Stimulated activated CD8-positive, alpha-beta memory T cell treated with anti-CD3 and anti-CD28 coated beads, Interleukin-7, amount 100 ng/mL, for 24 hours (primary cell): ENCODE data around the gene ADGRB2.
"Not testable (repeated sequence)": the region's sequence is repeated elsewhere in the genome, so short reads cannot be mapped to it uniquely, and the experiment has no call there.

Source experiments
- DNase-seq: peaks from one replicate; pipeline ENCODE4 v3.0.0-alpha.2; 2020; ENCODE audit warnings: low read depth

ADGRB2 gene

DNA sequence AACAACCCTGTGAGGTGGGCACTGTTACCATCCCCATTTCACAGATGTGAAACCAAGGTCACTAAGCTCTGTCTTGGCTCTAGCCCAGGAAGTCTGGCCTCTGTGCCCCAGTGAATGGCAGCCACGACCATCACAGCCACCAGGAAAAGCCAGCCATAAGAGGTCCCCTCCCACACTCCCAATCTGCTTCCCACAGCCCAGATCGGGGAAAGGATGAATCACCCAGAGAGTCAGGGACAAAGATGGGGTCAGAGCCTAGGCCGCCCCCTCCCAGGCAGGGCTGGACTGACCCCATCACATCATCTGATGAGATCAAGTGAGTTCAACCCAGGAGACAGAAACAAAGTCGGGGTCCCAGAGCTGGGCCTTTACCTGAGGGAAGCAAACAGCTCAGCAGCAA is 37.4 kb downstream of the ADGRB2 start:
- DNase-seq = no peak

DNA sequence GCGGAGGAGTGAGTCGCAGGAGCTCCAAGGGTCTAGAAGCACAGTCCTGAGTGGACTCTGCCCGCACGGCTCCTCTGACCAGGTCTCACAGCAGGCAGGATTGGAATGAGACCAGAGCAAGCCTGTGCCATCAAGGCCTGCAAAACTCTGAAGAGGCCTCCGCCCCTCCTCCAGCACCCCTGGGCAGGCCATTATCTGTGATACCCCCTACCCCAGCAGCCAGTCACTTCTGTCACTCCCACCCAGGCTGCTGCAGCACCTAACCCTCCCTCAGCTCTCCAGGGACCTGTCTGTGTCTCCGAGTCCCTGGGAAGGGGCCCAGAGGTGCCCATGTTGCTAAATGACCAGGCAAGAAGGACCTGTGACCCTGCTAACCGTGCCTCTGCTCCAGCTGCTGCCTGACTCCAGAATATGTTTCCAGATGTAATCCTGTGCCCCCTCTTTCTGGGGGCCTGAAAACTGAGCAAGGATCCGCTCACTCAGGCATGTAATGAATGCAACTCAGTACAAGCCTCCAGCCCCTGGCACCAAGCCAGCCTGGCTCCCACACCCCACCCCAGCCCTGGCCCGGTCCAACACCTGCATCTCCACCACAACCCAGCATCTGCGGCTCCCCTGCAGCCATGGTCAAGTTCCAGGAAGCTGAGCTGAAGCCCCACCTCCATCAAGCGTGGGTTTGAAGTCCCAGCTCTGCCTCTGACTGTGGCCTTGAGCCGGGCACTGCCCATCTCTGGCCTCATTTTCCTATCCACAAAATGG is 38.2 kb downstream of the ADGRB2 start:
- DNase-seq = no peak

- no peak for DNase-seq
Measured at GRCh38 chr1:31725134-31725533, 39.0 kb downstream of the ADGRB2 start.

- DNase-seq = no peak
Measured at GRCh38 chr1:31723828-31724359, 40.2 kb downstream of the ADGRB2 start.

DNA sequence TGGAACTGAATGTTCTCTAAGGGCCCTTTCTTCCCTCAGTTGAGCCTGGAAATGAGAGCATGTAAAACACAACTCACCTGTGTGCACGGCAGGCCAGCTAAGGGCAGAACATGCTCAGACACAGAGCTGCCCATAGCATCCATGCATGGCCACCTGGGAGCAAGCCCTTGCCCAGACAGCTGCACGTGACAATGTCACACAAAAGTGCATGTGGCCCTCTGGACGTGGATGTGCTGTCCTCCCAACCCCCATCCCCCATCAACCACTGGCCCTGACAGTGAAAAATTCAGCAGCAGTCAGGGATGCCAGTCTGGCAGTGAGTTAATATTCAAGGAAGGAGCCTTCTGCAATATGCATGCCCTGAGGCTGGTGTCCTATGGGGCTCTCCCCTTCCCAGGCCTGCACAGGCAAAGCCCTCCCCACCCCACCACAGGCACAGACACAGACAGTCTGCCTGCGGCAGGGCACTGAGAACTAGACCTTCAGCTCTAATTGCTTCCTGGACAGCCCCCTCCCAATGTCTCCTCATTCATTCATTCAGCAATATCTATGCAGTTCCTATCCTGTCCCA is 45.7 kb downstream of the ADGRB2 start:
- DNase-seq = no peak

DNA sequence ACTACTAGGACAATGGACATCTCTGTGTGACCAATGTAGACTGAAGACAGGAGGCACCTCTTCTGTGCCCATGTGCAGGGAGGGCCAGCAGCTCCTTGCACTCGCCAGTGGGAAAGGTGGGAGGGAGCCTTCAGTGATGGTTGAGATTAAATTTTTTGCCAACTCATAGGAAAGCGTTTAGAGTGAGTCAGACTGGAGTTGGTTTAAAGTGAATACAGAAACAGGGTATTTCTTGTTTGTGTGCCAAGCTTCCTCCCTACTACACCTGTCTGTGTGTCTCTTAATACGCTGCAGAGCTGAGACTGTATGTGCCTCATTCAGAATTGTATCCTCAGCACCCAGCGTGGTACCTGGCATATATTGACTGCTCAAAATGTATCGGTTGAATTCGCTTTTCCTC is 46.8 kb downstream of the ADGRB2 start:
- no peak for DNase-seq

- no peak for DNase-seq
Measured at GRCh38 chr1:31715873-31716220, 48.3 kb downstream of the ADGRB2 start.

GRCh38 chr1:31715087-31715872 is 48.9 kb downstream of the ADGRB2 start:
- peak; percentile 18 for DNase-seq

GRCh38 chr1:31714442-31715086 is 49.6 kb downstream of the ADGRB2 start:
- DNase-seq = no peak

- DNase-seq = no peak
Measured at GRCh38 chr1:31712630-31713029, 51.5 kb downstream of the ADGRB2 start.

- DNase-seq = no peak
Measured at GRCh38 chr1:31712068-31712467, 52.1 kb downstream of the ADGRB2 start.

GRCh38 chr1:31708324-31708723 is 55.8 kb downstream of the ADGRB2 start:
- DNase-seq = no peak

- DNase-seq = no peak
Measured at GRCh38 chr1:31707711-31708110, 56.4 kb downstream of the ADGRB2 start.

DNA sequence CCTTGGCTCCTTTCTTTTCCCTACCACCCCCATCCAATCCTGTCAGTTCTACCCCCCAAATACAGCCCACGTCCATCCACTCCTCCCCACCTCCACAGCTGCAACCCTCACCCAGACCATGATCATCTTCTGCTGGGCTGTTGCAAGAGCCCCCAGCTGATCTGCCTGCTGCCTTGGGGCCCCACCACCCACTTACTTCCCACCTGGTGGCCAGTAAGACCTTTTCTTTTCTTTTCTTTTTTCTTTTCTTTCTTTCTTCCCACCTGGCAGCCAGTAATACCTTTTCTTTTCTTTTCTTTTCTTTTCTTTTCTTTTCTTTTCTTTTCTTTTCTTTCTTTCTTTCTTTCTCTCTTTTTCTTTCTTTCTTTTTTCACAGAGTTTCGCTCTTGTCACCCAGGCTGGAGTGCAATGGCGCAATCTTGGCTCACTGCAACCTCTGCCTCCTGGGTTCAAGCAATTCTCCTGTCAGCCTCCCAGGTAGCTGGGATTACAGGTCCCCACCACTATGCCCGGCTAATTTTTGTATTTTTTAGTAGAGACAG is 57.0 kb downstream of the ADGRB2 start:
- DNase-seq = not testable (repeated sequence)

- no peak for DNase-seq
Measured at GRCh38 chr1:31706384-31707058, 57.6 kb downstream of the ADGRB2 start.

DNA sequence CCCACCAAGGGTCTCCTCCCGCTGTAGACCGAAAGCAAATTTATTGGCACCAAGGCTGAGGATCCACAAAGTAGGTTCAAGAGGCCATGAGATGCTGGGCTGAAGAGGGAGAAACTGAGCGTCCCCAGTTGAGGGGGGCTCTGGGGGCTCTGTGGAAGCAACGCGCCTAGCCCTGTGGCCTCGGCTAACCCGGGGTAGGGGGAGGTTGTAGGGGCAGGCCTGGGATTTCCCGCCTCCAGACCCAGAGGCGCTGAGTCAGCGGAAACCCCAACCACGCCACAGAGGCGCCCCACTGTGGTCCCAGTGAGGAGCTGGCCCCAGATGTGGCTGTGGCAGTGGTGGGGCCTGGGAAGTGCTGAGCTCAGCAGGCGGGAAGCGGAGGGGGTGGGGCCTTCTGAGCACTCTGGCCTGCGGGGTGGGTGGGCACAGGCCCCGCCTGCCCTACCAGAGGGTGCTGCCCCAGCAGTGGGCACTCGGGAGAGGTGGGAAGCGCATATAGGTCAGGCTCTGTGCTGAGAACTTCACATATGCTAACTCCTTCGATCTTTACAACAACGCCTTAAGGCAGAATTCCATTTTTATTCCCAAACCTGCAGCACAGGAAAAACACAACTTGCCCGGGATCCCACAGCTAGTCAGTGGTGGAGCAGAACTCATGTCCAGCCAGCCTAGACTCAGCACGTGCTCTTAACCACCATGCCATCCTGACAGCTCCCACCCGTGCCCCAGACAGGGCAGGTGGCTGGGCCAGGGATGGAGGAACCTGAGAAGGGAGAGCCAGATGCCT is 58.9 kb downstream of the ADGRB2 start:
- DNase-seq = peak; percentile 55

DNA sequence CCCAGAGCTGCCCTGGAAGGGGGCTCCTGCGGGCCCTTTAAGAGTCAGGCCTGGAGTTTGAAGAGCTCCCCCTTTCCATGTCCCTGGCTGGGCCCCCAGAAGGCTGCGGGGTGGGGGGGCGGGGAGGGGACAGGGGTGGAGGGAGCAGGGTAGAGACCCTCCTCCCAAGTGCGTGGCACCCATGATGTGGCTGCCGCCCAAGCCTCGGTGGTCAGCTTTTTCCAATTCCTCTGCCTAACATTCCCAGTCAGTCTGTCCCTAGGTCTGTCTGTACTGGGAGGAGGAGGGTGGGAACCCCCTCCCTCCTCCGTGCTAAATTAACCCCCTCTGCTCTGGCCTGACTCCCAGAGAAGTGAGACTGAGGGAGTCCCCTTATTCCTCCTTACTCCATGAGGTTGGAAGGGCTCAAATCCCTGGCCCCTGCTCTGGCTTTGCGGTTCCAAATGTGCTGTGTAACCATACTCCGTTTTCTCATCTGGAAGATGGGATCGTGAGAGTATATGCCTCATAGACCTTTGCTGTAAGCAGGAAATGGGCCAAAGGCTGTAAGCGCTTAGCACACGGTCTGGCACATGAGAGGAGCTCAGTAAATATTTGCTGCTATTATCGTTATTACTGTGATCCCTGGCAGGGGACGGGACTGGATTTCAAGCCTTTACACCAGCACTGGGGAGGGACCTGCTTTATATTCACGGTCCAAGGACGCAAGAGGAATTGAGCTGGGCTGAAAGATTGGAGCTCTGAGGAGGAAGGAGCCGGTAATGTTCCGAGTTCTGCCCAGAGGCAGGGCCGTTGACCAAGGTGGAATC is 59.7 kb downstream of the ADGRB2 start:
- DNase-seq = no peak

DNA sequence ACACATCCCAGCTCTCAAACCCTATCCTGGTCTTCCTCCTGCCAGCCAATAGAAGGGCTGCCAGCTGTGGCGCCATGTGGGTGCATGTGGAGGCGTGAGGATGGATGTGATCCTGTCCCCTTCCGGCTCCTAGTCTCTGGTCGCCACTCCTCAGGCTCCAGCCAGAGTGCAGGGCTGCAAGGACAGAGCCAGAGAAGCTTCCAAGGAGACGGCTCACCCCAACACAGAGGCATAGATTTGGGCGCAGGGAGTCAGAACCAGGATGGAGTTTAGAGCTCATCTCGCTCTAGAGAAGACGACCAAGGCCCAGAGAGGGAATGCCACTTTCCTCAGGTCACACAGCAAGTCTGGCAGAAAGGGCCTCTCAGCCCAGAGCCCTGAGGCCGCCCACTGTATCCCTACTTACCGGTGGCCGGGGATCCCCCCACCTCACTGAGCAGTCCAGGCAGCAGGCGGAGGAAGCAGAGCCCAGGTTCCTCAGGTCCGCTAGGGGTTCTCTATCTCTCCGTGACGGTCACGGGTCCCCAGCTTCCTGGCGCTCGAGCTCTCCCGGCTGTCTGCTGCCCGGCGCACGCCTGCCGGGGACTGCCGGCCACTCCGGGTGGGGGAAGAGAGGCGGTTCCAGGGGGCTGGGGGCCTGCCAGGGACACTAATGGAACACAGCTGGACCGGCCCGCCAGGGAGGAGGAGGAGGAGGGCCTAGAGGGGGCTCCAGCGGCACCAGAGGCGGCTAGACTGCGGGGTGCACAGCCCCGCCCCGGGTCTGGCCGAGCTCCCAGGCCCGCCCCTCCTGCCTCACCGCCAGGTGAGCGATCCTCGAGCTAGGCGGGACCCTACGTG is 60.5 kb downstream of the ADGRB2 start, which contains the start of gene COL16A1:
Gene COL16A1, minus strand, starts transcription at position 587 of the 840 bp plus-strand sequence. CDS start 1,824 bp downstream, outside the sequence.
- DNase-seq = no peak
